ENCODE measurements around the gene PRR18. TPM values are rescaled to one million over a fixed set of nuclear protein-coding genes. Genes with fewer than 3 reads are reported as not detected.

PRR18 gene
- total RNA-seq, 1 experiment from 2014 or later = not detected

GRCh38 chr6:166274163-166274562 lies 34.0 kb downstream of the PRR18 start:
- Histone ChIP-seq H3K36me3 (ENCODE audit: low read depth, low read length) (no peaks in the 10 kb centered on the region), H3K27ac (ENCODE audit: low read length) (no peak overlapping the region), H2AFZ (ENCODE audit: low read length) (no peak overlapping the region), H3K9ac (ENCODE audit: low read length) (no peak overlapping the region), H3K9me2 (replicated peaks; ENCODE audit: low read length) (no peaks in the 10 kb centered on the region), H3K9me3 (ENCODE audit: low read length) (no peaks in the 10 kb centered on the region), H3K4me1 (ENCODE audit: insufficient read depth, low read length) (no peaks in the 10 kb centered on the region), H3K79me2 (ENCODE audit: low read length) (no peaks in the 10 kb centered on the region), H3K27me3 (ENCODE audit: low read length) (no peaks in the 10 kb centered on the region), H3K4me2 (ENCODE audit: low read length) (no peak overlapping the region), H3F3A (ENCODE audit: low read length, unreplicated experiment) (no peaks in the 10 kb centered on the region), H3K4me3 (ENCODE audit: low read length) (no peak overlapping the region), H4K20me1 (ENCODE audit: low read length) (no peaks in the 10 kb centered on the region)
- TF ChIP-seq EZH2phosphoT487 (IDR thresholded peaks at IDR 0.05; ENCODE audit: borderline replicate concordance, low read length) (no peak), EZH2 (IDR thresholded peaks at IDR 0.05; ENCODE audit: low read length, unreplicated experiment) (no peak)
- TF ChIP-seq, protein P1, sequence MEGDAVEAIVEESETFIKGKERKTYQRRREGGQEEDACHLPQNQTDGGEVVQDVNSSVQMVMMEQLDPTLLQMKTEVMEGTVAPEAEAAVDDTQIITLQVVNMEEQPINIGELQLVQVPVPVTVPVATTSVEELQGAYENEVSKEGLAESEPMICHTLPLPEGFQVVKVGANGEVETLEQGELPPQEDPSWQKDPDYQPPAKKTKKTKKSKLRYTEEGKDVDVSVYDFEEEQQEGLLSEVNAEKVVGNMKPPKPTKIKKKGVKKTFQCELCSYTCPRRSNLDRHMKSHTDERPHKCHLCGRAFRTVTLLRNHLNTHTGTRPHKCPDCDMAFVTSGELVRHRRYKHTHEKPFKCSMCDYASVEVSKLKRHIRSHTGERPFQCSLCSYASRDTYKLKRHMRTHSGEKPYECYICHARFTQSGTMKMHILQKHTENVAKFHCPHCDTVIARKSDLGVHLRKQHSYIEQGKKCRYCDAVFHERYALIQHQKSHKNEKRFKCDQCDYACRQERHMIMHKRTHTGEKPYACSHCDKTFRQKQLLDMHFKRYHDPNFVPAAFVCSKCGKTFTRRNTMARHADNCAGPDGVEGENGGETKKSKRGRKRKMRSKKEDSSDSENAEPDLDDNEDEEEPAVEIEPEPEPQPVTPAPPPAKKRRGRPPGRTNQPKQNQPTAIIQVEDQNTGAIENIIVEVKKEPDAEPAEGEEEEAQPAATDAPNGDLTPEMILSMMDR (conservative IDR thresholded peaks at IDR 0.05; ENCODE audit: low read depth, low read length) = no peak
- no TSS peak for BruUV-seq (replicated peaks)
- CTCF ChIA-PET = no interaction called here
- DNase-seq (no peak), ATAC-seq (no peak)
- POLR2A ChIA-PET (ENCODE audit: unreplicated experiment) = no interaction called here
- intact Hi-C loops (cut with micrococcal nuclease) = no loop called here

GRCh38 chr6:166271376-166271765 lies 36.8 kb downstream of the PRR18 start:
- intact Hi-C loops (cut with micrococcal nuclease) = no loop called here
- no peaks in the 10 kb centered on the region for H3F3A ChIP-seq (ENCODE audit: low read length, unreplicated experiment)
- H3K4me3 ChIP-seq (ENCODE audit: low read length) = no peak overlapping the region
- no peak overlapping the region for H3K27ac ChIP-seq (ENCODE audit: low read length)
- no peaks in the 10 kb centered on the region for H3K9me3 ChIP-seq (ENCODE audit: low read length)
- no peaks in the 10 kb centered on the region for H3K9me2 ChIP-seq (replicated peaks; ENCODE audit: low read length)
- H2AFZ ChIP-seq (ENCODE audit: low read length) = no peak overlapping the region
- H3K79me2 ChIP-seq (ENCODE audit: low read length) = no peaks in the 10 kb centered on the region
- ATAC-seq = no peak
- H3K36me3 ChIP-seq (ENCODE audit: low read depth, low read length) = no peaks in the 10 kb centered on the region
- no peaks in the 10 kb centered on the region for H3K4me1 ChIP-seq (ENCODE audit: insufficient read depth, low read length)
- no peak overlapping the region for H3K9ac ChIP-seq (ENCODE audit: low read length)
- TF ChIP-seq EZH2 (IDR thresholded peaks at IDR 0.05; ENCODE audit: low read length, unreplicated experiment) (no peak), EZH2phosphoT487 (IDR thresholded peaks at IDR 0.05; ENCODE audit: borderline replicate concordance, low read length) (no peak)
- TF ChIP-seq, protein P1 (conservative IDR thresholded peaks at IDR 0.05; ENCODE audit: low read depth, low read length) = no peak
- H3K4me2 ChIP-seq (ENCODE audit: low read length) = no peak overlapping the region
- BruUV-seq (replicated peaks) = no TSS peak
- H4K20me1 ChIP-seq (ENCODE audit: low read length) = no peaks in the 10 kb centered on the region
- ChIA-PET POLR2A (ENCODE audit: unreplicated experiment) (no interaction called here), CTCF (no interaction called here)
- no peaks in the 10 kb centered on the region for H3K27me3 ChIP-seq (ENCODE audit: low read length)
- no peak for DNase-seq

GRCh38 chr6:166270706-166271375 lies 37.4 kb downstream of the PRR18 start:
- intact Hi-C loops (cut with micrococcal nuclease) = no loop called here
- Histone ChIP-seq H3K4me3 (ENCODE audit: low read length) (no peak overlapping the region), H3K9me3 (ENCODE audit: low read length) (no peaks in the 10 kb centered on the region), H3K4me1 (ENCODE audit: insufficient read depth, low read length) (no peaks in the 10 kb centered on the region), H2AFZ (ENCODE audit: low read length) (no peak overlapping the region), H3K36me3 (ENCODE audit: low read depth, low read length) (no peaks in the 10 kb centered on the region), H3K27me3 (ENCODE audit: low read length) (no peaks in the 10 kb centered on the region), H3F3A (ENCODE audit: low read length, unreplicated experiment) (no peaks in the 10 kb centered on the region), H4K20me1 (ENCODE audit: low read length) (no peaks in the 10 kb centered on the region), H3K9me2 (replicated peaks; ENCODE audit: low read length) (no peaks in the 10 kb centered on the region), H3K4me2 (ENCODE audit: low read length) (no peak overlapping the region), H3K27ac (ENCODE audit: low read length) (no peak overlapping the region), H3K9ac (ENCODE audit: low read length) (no peak overlapping the region), H3K79me2 (ENCODE audit: low read length) (no peaks in the 10 kb centered on the region)
- TF ChIP-seq EZH2phosphoT487 (IDR thresholded peaks at IDR 0.05; ENCODE audit: borderline replicate concordance, low read length) = no peak
- TF ChIP-seq EZH2 (IDR thresholded peaks at IDR 0.05; ENCODE audit: low read length, unreplicated experiment) = no peak
- TF ChIP-seq, protein P1 (conservative IDR thresholded peaks at IDR 0.05; ENCODE audit: low read depth, low read length) = no peak
- ChIA-PET CTCF (no interaction called here), POLR2A (ENCODE audit: unreplicated experiment) (no interaction called here)
- BruUV-seq (replicated peaks) = no TSS peak
- no peak for DNase-seq
- no peak for ATAC-seq

Data from PC-3 (cell line).